ENCODE measurements around the gene NPR3.

NPR3 gene

GRCh38 chr5:32711681-32712480 lies 760 bp downstream of the NPR3 start:
- no peak for DNase-seq (ENCODE audit: low read depth)

GRCh38 chr5:32712481-32713360 lies 1.6 kb downstream of the NPR3 start:
- no peak for DNase-seq (ENCODE audit: low read depth)

- DNase-seq (ENCODE audit: low read depth) = no peak
These were observed 2.2 kb downstream of the NPR3 start for GRCh38 chr5:32713361-32713769.

GRCh38 chr5:32713770-32714381 lies 2.8 kb downstream of the NPR3 start:
- no peak for DNase-seq (ENCODE audit: low read depth)

GRCh38 chr5:32714836-32715235 lies 3.7 kb downstream of the NPR3 start:
- DNase-seq (ENCODE audit: low read depth) = no peak

- DNase-seq (ENCODE audit: low read depth) = no peak
These were observed 9.2 kb downstream of the NPR3 start for GRCh38 chr5:32720300-32720699.

- no peak for DNase-seq (ENCODE audit: low read depth)
These were observed 10.5 kb downstream of the NPR3 start for GRCh38 chr5:32721626-32722025.

- DNase-seq (ENCODE audit: low read depth) = no peak
These were observed 11.8 kb downstream of the NPR3 start for GRCh38 chr5:32722957-32723356.

GRCh38 chr5:32724526-32724925 lies 13.4 kb downstream of the NPR3 start:
- DNase-seq (ENCODE audit: low read depth) = no peak

- no peak for DNase-seq (ENCODE audit: low read depth)
These were observed 15.0 kb downstream of the NPR3 start for GRCh38 chr5:32726086-32726557.

- DNase-seq (ENCODE audit: low read depth) = no peak
These were observed 18.5 kb downstream of the NPR3 start for GRCh38 chr5:32729651-32730050.

GRCh38 chr5:32733590-32734340 lies 22.6 kb downstream of the NPR3 start:
- no peak for DNase-seq (ENCODE audit: low read depth)

- DNase-seq (ENCODE audit: low read depth) = no peak
These were observed 23.8 kb downstream of the NPR3 start for GRCh38 chr5:32734827-32735378.

- DNase-seq (ENCODE audit: low read depth) = no peak
These were observed 24.4 kb downstream of the NPR3 start for GRCh38 chr5:32735512-32735911.

- no peak for DNase-seq (ENCODE audit: low read depth)
These were observed 25.7 kb downstream of the NPR3 start for GRCh38 chr5:32736842-32737241.

GRCh38 chr5:32740651-32741050 lies 29.5 kb downstream of the NPR3 start:
- no peak for DNase-seq (ENCODE audit: low read depth)

- DNase-seq (ENCODE audit: low read depth) = no peak
These were observed 34.2 kb downstream of the NPR3 start for GRCh38 chr5:32745317-32745716.

- no peak for DNase-seq (ENCODE audit: low read depth)
These were observed 41.3 kb downstream of the NPR3 start for GRCh38 chr5:32752411-32752810.

GRCh38 chr5:32753051-32753450 lies 41.9 kb downstream of the NPR3 start:
- DNase-seq (ENCODE audit: low read depth) = no peak

- DNase-seq (ENCODE audit: low read depth) = no peak
These were observed 42.6 kb downstream of the NPR3 start for GRCh38 chr5:32753765-32754164.

GRCh38 chr5:32754284-32754683 lies 43.2 kb downstream of the NPR3 start:
- DNase-seq (ENCODE audit: low read depth) = no peak

GRCh38 chr5:32760091-32760509 lies 49.0 kb downstream of the NPR3 start:
- no peak for DNase-seq (ENCODE audit: low read depth)

Measured in activated T-helper 9 cell treated with anti-CD3 and anti-CD28 coated beads, Interleukin-2, amount 50 U/mL, for 16 hours (primary cell).